ENCODE measurements around the gene HDAC9. TPM values are rescaled to one million over a fixed set of nuclear protein-coding genes. Genes with fewer than 3 reads are reported as not detected.

HDAC9 gene
- total RNA-seq, 2 experiments from 2014 or later: 1.5 to 3.0 TPM

DNA sequence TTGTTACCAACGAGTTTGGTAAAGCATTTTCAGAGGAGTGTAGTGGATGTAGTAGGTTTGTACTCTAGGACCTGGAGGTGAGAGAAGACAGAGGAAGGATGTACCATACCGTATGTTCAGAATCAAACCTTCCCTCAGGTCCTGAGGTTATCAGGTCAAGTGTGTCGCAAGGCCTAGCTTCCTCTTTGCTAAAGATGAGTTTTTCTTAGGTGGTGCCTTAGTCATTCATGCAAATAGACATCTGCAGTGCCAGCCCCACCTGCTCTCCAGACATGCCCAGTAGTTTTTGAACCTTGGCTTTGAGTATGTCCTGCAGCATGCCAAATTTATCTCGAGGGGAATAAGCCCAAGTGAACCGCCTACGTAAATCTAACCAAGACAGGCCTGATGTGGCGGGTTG, 71.3 kb downstream of the HDAC9 start:
- no peaks in the 10 kb centered on the region for H3K27me3 Mint-ChIP-seq
- no peaks in the 10 kb centered on the region for H3K36me3 Mint-ChIP-seq (ENCODE audit: low read depth)
- no peaks in the 10 kb centered on the region for H3K4me1 Mint-ChIP-seq (ENCODE audit: low read depth)
- ChIA-PET CTCF (no interaction called here), POLR2A (no interaction called here)
- TF ChIP-seq, protein P1, sequence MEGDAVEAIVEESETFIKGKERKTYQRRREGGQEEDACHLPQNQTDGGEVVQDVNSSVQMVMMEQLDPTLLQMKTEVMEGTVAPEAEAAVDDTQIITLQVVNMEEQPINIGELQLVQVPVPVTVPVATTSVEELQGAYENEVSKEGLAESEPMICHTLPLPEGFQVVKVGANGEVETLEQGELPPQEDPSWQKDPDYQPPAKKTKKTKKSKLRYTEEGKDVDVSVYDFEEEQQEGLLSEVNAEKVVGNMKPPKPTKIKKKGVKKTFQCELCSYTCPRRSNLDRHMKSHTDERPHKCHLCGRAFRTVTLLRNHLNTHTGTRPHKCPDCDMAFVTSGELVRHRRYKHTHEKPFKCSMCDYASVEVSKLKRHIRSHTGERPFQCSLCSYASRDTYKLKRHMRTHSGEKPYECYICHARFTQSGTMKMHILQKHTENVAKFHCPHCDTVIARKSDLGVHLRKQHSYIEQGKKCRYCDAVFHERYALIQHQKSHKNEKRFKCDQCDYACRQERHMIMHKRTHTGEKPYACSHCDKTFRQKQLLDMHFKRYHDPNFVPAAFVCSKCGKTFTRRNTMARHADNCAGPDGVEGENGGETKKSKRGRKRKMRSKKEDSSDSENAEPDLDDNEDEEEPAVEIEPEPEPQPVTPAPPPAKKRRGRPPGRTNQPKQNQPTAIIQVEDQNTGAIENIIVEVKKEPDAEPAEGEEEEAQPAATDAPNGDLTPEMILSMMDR (IDR thresholded peaks at IDR 0.05): no peak
- intact Hi-C loops (cut with micrococcal nuclease): no loop called here
- H3K4me3 Mint-ChIP-seq: no peak overlapping the region
- H3K9me3 Mint-ChIP-seq: no peaks in the 10 kb centered on the region
- H3K27ac Mint-ChIP-seq: no peak overlapping the region
- no peak for ATAC-seq
- DNase-seq: no peak

DNA sequence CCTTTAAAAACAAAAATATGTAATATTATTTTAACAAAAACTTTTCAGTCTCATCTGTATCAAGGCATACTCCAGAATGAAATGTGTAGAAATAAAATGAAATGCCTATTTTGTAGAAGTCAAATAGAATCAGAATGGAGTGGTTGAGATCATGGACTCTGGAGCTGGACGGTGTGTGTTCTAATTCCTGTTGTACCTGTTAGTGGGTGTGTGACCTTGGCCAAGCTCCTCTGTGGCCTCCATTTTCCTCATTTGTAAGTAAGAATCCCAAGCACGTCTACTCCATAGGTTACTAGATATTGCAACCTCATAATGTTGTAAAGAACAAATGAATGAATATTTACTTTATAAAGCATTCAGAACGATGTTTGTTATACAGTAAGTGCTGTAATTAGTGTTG, 74.9 kb downstream of the HDAC9 start:
- ATAC-seq (no peak), DNase-seq (no peak)
- Mint-ChIP-seq H3K9me3 (no peaks in the 10 kb centered on the region), H3K4me3 (no peak overlapping the region), H3K4me1 (ENCODE audit: low read depth) (no peaks in the 10 kb centered on the region), H3K27ac (no peak overlapping the region), H3K36me3 (ENCODE audit: low read depth) (no peaks in the 10 kb centered on the region), H3K27me3 (no peaks in the 10 kb centered on the region)
- ChIA-PET POLR2A (no interaction called here), CTCF (no interaction called here)
- TF ChIP-seq, protein P1 (IDR thresholded peaks at IDR 0.05): no peak
- intact Hi-C loops (cut with micrococcal nuclease): loop anchor here (10.0 kb wide), 1 partner anchor 216 kb away; no protein-coding TSS in a partner anchor

DNA sequence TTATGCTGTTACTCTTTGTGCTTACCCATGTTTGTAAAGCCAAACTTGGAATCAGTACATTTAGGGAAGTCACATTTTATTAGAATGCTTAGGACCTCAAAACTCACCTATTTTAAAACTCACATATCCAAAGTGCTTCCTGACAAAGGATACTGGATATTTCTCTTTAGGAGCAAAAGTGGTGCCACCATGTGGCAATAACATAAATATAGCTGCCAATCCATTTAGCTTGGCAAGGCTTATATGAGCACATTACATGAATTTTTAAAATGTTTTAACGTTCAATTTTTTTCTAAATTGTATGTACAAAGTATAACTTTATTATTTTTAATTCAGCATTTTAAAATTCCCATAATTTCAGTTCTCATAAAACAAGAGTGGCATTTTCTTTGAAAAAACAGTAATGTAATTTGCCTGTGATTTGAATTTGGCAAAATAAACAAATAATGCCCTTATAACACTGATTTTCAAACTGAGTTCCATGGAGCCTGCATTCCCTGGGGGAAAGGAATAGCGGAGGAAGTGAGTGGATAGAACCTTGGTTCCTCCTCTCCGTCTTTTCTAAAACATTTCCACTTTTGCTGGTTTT, 75.4 kb downstream of the HDAC9 start:
- intact Hi-C loops (cut with micrococcal nuclease): loop anchor here (10.0 kb wide), 1 partner anchor 216 kb away; no protein-coding TSS in a partner anchor
- ChIA-PET POLR2A (no interaction called here), CTCF (interaction anchor here (0.8 to 1.1 kb wide), 2 partner anchors 25 to 218 kb away, joined by 3 to 6 read pairs; no protein-coding TSS in a partner anchor)
- Mint-ChIP-seq H3K27me3 (no peaks in the 10 kb centered on the region), H3K36me3 (ENCODE audit: low read depth) (no peaks in the 10 kb centered on the region), H3K27ac (no peak overlapping the region), H3K9me3 (no peaks in the 10 kb centered on the region), H3K4me1 (ENCODE audit: low read depth) (no peaks in the 10 kb centered on the region), H3K4me3 (no peak overlapping the region)
- TF ChIP-seq, protein P1 (IDR thresholded peaks at IDR 0.05): no peak
- ATAC-seq: no peak
- DNase-seq: no peak

GRCh38 chr7:18572154-18572553, 76.6 kb downstream of the HDAC9 start:
- Mint-ChIP-seq H3K36me3 (ENCODE audit: low read depth) (no peaks in the 10 kb centered on the region), H3K27me3 (no peaks in the 10 kb centered on the region), H3K4me3 (no peak overlapping the region), H3K9me3 (no peaks in the 10 kb centered on the region), H3K27ac (no peak overlapping the region), H3K4me1 (ENCODE audit: low read depth) (peaks cover under 1% of the 10 kb centered on the region)
- ChIA-PET CTCF (interaction anchor here (1.1 to 1.2 kb wide), 4 partner anchors 24 to 534 kb away, joined by 3 to 4 read pairs (median 3); no protein-coding TSS in a partner anchor), POLR2A (no interaction called here)
- no peak for ATAC-seq
- intact Hi-C loops (cut with micrococcal nuclease): loop anchor here (10.0 kb wide), 1 partner anchor 217 kb away; no protein-coding TSS in a partner anchor
- no peak for DNase-seq
- TF ChIP-seq, protein P1 (IDR thresholded peaks at IDR 0.05): no peak

- H3K27ac Mint-ChIP-seq: no peak overlapping the region
These were observed 77.3 kb downstream of the HDAC9 start for GRCh38 chr7:18572885-18573284.

More at GRCh38 chr7:18572885-18573284, 77.3 kb downstream of the HDAC9 start:
- ATAC-seq (no peak), DNase-seq (no peak)
- ChIA-PET POLR2A (no interaction called here), CTCF (interaction anchor here (1.2 kb wide), 2 partner anchors 93 to 218 kb away, joined by 3 to 4 read pairs; no protein-coding TSS in a partner anchor)
- Mint-ChIP-seq H3K4me3 (no peak overlapping the region), H3K4me1 (ENCODE audit: low read depth) (peaks cover 3% of the 10 kb centered on the region), H3K36me3 (ENCODE audit: low read depth) (no peaks in the 10 kb centered on the region), H3K27me3 (no peaks in the 10 kb centered on the region), H3K9me3 (no peaks in the 10 kb centered on the region)
- intact Hi-C loops (cut with micrococcal nuclease): loop anchor here (10.0 kb wide), 1 partner anchor 218 kb away; no protein-coding TSS in a partner anchor
- TF ChIP-seq, protein P1 (IDR thresholded peaks at IDR 0.05): no peak

All from activated CD8-positive, alpha-beta T cell treated with anti-CD3 and anti-CD28 coated beads for 36 hours (primary cell).